GM12891 (cell line): ENCODE data around the gene UBE2D3. TPM values are rescaled to one million over a fixed set of nuclear protein-coding genes. Genes with fewer than 3 reads are reported as not detected.
"Not testable (repeated sequence)": the region's sequence is repeated elsewhere in the genome, so short reads cannot be mapped to it uniquely, and the experiment has no call there.

Source experiments
- DNase-seq: peaks from one replicate; pipeline ENCODE4 v3.0.0; 2011; ENCODE audit warnings: low spot score; ENCODE audit not compliant: insufficient read length
- FAIRE-seq: peaks from 2 replicates; lab custom pipeline; 2011; peaks lifted over from hg19 to GRCh38; lab: Jason Lieb, UNC
- PAX5 ChIP-seq: IDR thresholded peaks from 2 replicates; pipeline ENCODE4 v1.6.1; 2011; ENCODE audit warnings: low read length, moderate library complexity, mild to moderate bottlenecking; ENCODE audit not compliant: insufficient read depth, severe bottlenecking
- POLR2A ChIP-seq: IDR thresholded peaks from 2 replicates; pipeline ENCODE4 v1.6.1; 2011; ENCODE audit warnings: low read depth, low read length, control low read depth
- POLR2AphosphoS5 ChIP-seq: IDR thresholded peaks from 2 replicates; pipeline ENCODE4 v1.6.1; 2011; ENCODE audit warnings: low read depth, low read length, control low read depth
- POU2F2 ChIP-seq: IDR thresholded peaks from 2 replicates; pipeline ENCODE4 v1.6.1; 2011; ENCODE audit warnings: low read depth, mild to moderate bottlenecking, control low read depth, low read length, moderate library complexity
- SPI1 ChIP-seq: IDR thresholded peaks from 2 replicates; pipeline ENCODE4 v1.6.1; 2011; ENCODE audit warnings: low read depth, low read length, control low read depth
- TAF1 ChIP-seq: IDR thresholded peaks from 2 replicates; pipeline ENCODE4 v1.6.1; 2011; ENCODE audit warnings: low read depth, low read length, control low read depth
- polyA plus RNA-seq: library from polyadenylated mRNA; unstranded; fragments of >200 nt; gene quantifications from one replicate; pipeline ENCODE4 v1.2.1, GENCODE V29; 2012; ENCODE audit warnings: low read depth, missing spikeins, inconsistent platforms; ENCODE audit not compliant: missing spikeins

Gene UBE2D3
- polyA plus RNA-seq: 274 TPM

- DNase-seq (peak; percentile 30), FAIRE-seq (peak; percentile 98)
Observed at GRCh38 chr4:102826890-102827673, at the start of gene UBE2D3. Gene UBE2D3 (minus strand): TSS chr4:102827551. CDS start chr4:102826508, 1,043 bp downstream.

GRCh38 chr4:102871772-102872171 lies 44.4 kb upstream of the UBE2D3 start:
- TF ChIP-seq SPI1: no peak
- no peak for TF ChIP-seq POU2F2
- no peak for TF ChIP-seq PAX5
- no peak for TF ChIP-seq TAF1
- TF ChIP-seq POLR2A: no peak
- no peak for TF ChIP-seq POLR2AphosphoS5
- FAIRE-seq (no peak), DNase-seq (no peak)

More at GRCh38 chr4:102826890-102827673, at the start of gene UBE2D3:
- TF ChIP-seq POLR2AphosphoS5 (peak; percentile 79; the same call in 1 of the 2 replicates), POLR2A (no peak; the same call in none of the 2 replicates), TAF1 (peak; percentile 96), POU2F2 (peak; percentile 73), PAX5 (peak; percentile 20), SPI1 (no peak)

- TF ChIP-seq SPI1 (no peak), PAX5 (no peak), POU2F2 (no peak), POLR2AphosphoS5 (no peak), TAF1 (no peak), POLR2A (no peak)
- DNase-seq (no peak), FAIRE-seq (no peak)
Observed at GRCh38 chr4:102869569-102870197, 42.3 kb upstream of the UBE2D3 start.

- FAIRE-seq: peak; percentile 100
- no peak for TF ChIP-seq PAX5
- peak; percentile 13 for TF ChIP-seq POU2F2
- TF ChIP-seq TAF1: no peak; the same call in 1 of the 2 replicates
- no peak; the same call in 1 of the 2 replicates for TF ChIP-seq SPI1
- TF ChIP-seq POLR2AphosphoS5: peak; percentile 92
- peak; percentile 90 for TF ChIP-seq POLR2A
- peak; percentile 66 for DNase-seq
Observed at GRCh38 chr4:102868781-102869568, 41.6 kb upstream of the UBE2D3 start, which contains the start of gene CISD2. Gene CISD2 (plus strand): TSS chr4:102868992. CDS start chr4:102869085, 93 bp downstream.

GRCh38 chr4:102868153-102868780 lies 40.9 kb upstream of the UBE2D3 start:
- FAIRE-seq: no peak
- no peak for DNase-seq
- 0 out of 2 replicates have a peak, but pooled peaks have one; percentile 77 for TF ChIP-seq POLR2A
- 0 out of 2 replicates have a peak, but pooled peaks have one; percentile 1 for TF ChIP-seq SPI1
- no peak for TF ChIP-seq POU2F2
- peak; percentile 81; the same call in 1 of the 2 replicates for TF ChIP-seq POLR2AphosphoS5
- TF ChIP-seq PAX5: no peak
- TF ChIP-seq TAF1: no peak

- DNase-seq (no peak), FAIRE-seq (peak; percentile 9)
- no peak for TF ChIP-seq SPI1
- no peak for TF ChIP-seq POLR2AphosphoS5
- TF ChIP-seq PAX5: no peak
- TF ChIP-seq TAF1: no peak
- no peak for TF ChIP-seq POU2F2
Observed at GRCh38 chr4:102867278-102868152, 40.2 kb upstream of the UBE2D3 start.

GRCh38 chr4:102865327-102865726 lies 38.0 kb upstream of the UBE2D3 start:
- not testable (repeated sequence) for DNase-seq, FAIRE-seq

- no peak for TF ChIP-seq POLR2AphosphoS5
- no peak for TF ChIP-seq POU2F2
- TF ChIP-seq TAF1: no peak
- no peak for TF ChIP-seq POLR2A
- TF ChIP-seq SPI1: no peak
- no peak for TF ChIP-seq PAX5
- FAIRE-seq (no peak), DNase-seq (no peak)
Observed at GRCh38 chr4:102862747-102863146, 35.4 kb upstream of the UBE2D3 start.
